Stimulated activated CD8-positive, alpha-beta memory T cell treated with anti-CD3 and anti-CD28 coated beads, Interleukin-4, amount 100 ng/mL, for 1 hour (primary cell): ENCODE data around the gene PDPK1.
"Not testable (repeated sequence)": the region's sequence is repeated elsewhere in the genome, so short reads cannot be mapped to it uniquely, and the experiment has no call there.

Source experiments
- DNase-seq, 2 donors: peaks; one replicate each; pipeline ENCODE4 v3.0.0-alpha.2; 2020; ENCODE audit warnings: low read depth in 2 of 2, low spot score in 1 of 2

PDPK1 gene

DNA sequence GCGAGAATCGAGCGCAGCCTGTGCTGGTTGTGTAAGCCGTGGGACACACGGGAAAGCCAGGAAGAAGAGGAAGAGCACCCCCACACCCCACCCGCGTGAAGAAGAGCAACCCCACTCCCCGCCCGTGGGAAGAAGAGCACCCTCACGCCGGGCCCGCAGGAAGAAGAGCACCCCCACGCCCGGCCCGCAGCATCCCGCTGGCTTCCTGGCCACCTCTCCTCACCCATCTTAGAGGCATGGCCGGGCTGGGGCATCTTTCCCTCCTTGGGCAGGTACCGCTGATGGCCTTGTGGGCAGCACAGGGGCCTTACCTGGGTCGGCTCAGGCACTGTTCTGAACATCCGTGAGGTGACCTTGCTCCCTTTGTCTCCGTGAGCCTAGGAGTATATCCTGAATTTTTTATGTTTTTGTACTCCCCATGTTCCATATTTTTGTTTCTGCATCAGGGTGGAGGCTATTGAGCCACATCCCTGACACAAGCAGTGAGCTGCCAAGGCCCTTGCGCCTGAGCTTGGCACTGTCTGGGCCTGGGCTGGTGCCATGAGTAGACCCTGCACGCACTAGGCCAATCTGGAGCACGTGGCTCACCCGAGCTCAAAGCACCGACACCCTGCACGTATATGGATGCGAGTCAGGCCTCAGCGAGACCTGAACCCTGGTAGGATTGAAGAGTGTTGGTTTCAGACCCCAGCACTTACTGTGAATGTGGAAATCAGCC lies 73.1 kb downstream of the PDPK1 start:
- DNase-seq, result no peak

DNA sequence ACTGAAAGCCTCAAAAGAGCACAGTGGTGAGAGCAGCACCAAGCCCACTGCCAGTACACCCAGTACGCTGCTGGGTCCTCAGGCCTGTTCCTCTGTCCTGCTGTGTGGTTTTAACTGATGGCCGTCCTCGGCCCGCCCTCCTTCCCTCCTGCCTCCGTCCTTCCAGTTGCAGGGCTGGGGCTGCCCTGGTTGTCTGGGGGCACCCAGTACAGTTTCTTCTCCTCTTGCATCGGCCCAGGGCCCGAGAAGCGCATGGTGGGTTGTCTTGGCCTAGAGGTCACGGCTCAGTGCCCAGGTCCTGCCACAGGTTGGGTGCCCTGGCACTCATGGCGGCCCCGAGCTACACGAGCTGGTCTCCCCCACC lies 73.7 kb downstream of the PDPK1 start:
- no peak for DNase-seq

- DNase-seq, result not testable (repeated sequence)
Measured at GRCh38 chr16:2611877-2612276, 74.1 kb downstream of the PDPK1 start.

- not testable (repeated sequence) for DNase-seq
Measured at GRCh38 chr16:2613251-2613650, 75.4 kb downstream of the PDPK1 start.

- DNase-seq, result no peak
Measured at GRCh38 chr16:2614761-2615191, 77.0 kb downstream of the PDPK1 start.

- DNase-seq, result not testable (repeated sequence)
Measured at GRCh38 chr16:2618964-2619363, 81.1 kb downstream of the PDPK1 start.

- not testable (repeated sequence) for DNase-seq
Measured at GRCh38 chr16:2619628-2620027, 81.8 kb downstream of the PDPK1 start.

GRCh38 chr16:2620870-2621269 lies 83.0 kb downstream of the PDPK1 start:
- not testable (repeated sequence) for DNase-seq

GRCh38 chr16:2621395-2621794 lies 83.6 kb downstream of the PDPK1 start:
- DNase-seq, result not testable (repeated sequence)

DNA sequence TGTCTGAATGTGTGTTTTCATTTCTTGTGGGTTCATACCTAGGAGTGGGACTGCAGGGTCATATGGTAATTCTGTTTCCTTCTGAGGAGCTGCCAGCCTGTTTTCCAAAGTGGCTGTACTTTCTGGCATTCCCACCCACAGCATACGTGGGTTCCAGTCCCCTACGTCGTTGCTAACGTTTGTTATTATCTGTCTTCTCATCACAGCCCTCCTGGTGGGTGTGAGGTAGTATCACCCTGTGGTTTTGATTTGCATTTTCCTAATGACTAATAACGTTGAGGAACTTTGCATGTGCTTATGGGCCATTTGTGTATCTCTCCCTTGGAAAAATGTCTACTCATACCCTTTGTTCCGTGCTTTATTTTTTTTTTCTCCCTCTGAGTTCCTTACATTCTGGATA lies 89.3 kb downstream of the PDPK1 start:
- not testable (repeated sequence) for DNase-seq

DNA sequence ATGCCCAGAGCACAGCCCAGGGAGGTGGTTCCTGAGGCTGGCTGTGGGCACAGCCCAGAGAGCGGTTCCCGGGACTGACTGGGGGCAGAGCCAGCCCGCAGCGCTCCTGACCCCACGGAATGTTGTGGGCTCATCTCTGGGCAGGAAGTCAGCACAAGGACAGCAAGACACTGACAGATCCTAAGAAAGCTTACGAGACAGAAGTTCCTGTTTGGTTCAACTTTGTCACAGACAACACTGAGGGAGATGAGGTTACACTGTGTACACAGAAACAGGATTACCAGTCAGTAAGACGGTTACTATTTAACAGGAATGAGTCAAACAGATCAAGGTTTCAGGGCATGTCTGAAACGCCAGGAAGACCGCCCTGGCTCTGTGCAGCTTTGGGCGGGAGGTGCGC lies 93.4 kb downstream of the PDPK1 start:
- not testable (repeated sequence) for DNase-seq

GRCh38 chr16:2632291-2632690 lies 94.5 kb downstream of the PDPK1 start:
- not testable (repeated sequence) for DNase-seq

- DNase-seq, result peak in 1 of 2 donors; percentile 13
Measured at GRCh38 chr16:2639071-2639721, 101.4 kb downstream of the PDPK1 start.

GRCh38 chr16:2639722-2640072 lies 101.9 kb downstream of the PDPK1 start:
- not testable (repeated sequence) for DNase-seq

DNA sequence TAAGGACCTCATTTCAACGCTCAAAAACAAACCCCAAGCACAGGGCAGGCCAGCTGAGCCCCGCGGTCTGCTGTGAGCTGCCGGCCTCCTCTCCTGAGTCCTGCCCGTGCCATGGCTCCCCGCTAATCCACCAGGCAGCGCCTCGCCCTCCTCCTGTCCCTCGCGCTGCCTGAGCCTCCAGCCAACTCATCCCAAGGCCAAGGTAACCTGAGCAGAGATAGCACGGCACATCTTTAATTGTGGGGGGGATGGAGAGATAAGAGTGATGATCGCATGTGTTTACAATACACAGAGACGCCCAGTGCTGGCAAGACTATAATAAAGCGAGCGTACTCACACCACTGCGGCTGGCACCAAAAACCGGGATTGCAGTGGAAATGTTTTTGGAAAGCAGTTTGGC lies 104.7 kb downstream of the PDPK1 start:
- not testable (repeated sequence) for DNase-seq

- DNase-seq, result not testable (repeated sequence)
Measured at GRCh38 chr16:2644754-2645453, 107.1 kb downstream of the PDPK1 start.

GRCh38 chr16:2651268-2651871 lies 113.5 kb downstream of the PDPK1 start:
- DNase-seq, result not testable (repeated sequence)
